ENCODE results near the gene BTD. TPM values are rescaled to one million over a fixed set of nuclear protein-coding genes. Genes with fewer than 3 reads are reported as not detected.

BTD gene
- total RNA-seq, 1 experiment from 2014 or later: 5.6 TPM

- Histone ChIP-seq H3K27me3 (replicated peaks; ENCODE audit: insufficient read depth, low read depth, low read length, poor library complexity) (no peaks in the 10 kb centered on the region), H3K36me3 (ENCODE audit: insufficient read depth, low read length, poor library complexity, severe bottlenecking) (no peaks in the 10 kb centered on the region), H3K27ac (ENCODE audit: low read depth, low read length, poor library complexity, severe bottlenecking) (no peak overlapping the region), H3K4me3 (ENCODE audit: low read depth, low read length, poor library complexity, severe bottlenecking) (no peak overlapping the region), H3K9me3 (ENCODE audit: low read depth, low read length, poor library complexity, severe bottlenecking) (no peaks in the 10 kb centered on the region), H3K4me1 (ENCODE audit: insufficient read depth, low read length, poor library complexity, severe bottlenecking) (no peaks in the 10 kb centered on the region)
- BruUV-seq (replicated peaks): no TSS peak
- TF ChIP-seq, protein P1, sequence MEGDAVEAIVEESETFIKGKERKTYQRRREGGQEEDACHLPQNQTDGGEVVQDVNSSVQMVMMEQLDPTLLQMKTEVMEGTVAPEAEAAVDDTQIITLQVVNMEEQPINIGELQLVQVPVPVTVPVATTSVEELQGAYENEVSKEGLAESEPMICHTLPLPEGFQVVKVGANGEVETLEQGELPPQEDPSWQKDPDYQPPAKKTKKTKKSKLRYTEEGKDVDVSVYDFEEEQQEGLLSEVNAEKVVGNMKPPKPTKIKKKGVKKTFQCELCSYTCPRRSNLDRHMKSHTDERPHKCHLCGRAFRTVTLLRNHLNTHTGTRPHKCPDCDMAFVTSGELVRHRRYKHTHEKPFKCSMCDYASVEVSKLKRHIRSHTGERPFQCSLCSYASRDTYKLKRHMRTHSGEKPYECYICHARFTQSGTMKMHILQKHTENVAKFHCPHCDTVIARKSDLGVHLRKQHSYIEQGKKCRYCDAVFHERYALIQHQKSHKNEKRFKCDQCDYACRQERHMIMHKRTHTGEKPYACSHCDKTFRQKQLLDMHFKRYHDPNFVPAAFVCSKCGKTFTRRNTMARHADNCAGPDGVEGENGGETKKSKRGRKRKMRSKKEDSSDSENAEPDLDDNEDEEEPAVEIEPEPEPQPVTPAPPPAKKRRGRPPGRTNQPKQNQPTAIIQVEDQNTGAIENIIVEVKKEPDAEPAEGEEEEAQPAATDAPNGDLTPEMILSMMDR (conservative IDR thresholded peaks at IDR 0.05; ENCODE audit: low read depth, low read length): no peak
- TF ChIP-seq EZH2 (IDR thresholded peaks at IDR 0.05; ENCODE audit: borderline replicate concordance, low read depth, low read length, poor library complexity, severe bottlenecking): no peak
- ChIA-PET CTCF (no interaction called here), POLR2A (ENCODE audit: low non-redundant PET) (no interaction called here)
- intact Hi-C loops (cut with micrococcal nuclease; ENCODE audit: unreplicated experiment): no loop called here
- no peak for DNase-seq (ENCODE audit: low spot score)
These were observed 26.1 kb upstream of the BTD start for GRCh38 chr3:15575446-15575845.

GRCh38 chr3:15576475-15576874 is 25.1 kb upstream of the BTD start:
- no peaks in the 10 kb centered on the region for H3K27me3 ChIP-seq (replicated peaks; ENCODE audit: insufficient read depth, low read depth, low read length, poor library complexity)
- POLR2A ChIA-PET (ENCODE audit: low non-redundant PET): no interaction called here
- no peaks in the 10 kb centered on the region for H3K4me1 ChIP-seq (ENCODE audit: insufficient read depth, low read length, poor library complexity, severe bottlenecking)
- intact Hi-C loops (cut with micrococcal nuclease; ENCODE audit: unreplicated experiment): no loop called here
- H3K36me3 ChIP-seq (ENCODE audit: insufficient read depth, low read length, poor library complexity, severe bottlenecking): no peaks in the 10 kb centered on the region
- CTCF ChIA-PET: no interaction called here
- TF ChIP-seq EZH2 (IDR thresholded peaks at IDR 0.05; ENCODE audit: borderline replicate concordance, low read depth, low read length, poor library complexity, severe bottlenecking): no peak
- TF ChIP-seq, protein P1 (conservative IDR thresholded peaks at IDR 0.05; ENCODE audit: low read depth, low read length): no peak
- H3K9me3 ChIP-seq (ENCODE audit: low read depth, low read length, poor library complexity, severe bottlenecking): no peaks in the 10 kb centered on the region
- H3K4me3 ChIP-seq (ENCODE audit: low read depth, low read length, poor library complexity, severe bottlenecking): no peak overlapping the region
- no peak overlapping the region for H3K27ac ChIP-seq (ENCODE audit: low read depth, low read length, poor library complexity, severe bottlenecking)
- no TSS peak for BruUV-seq (replicated peaks)
- DNase-seq (ENCODE audit: low spot score): no peak

GRCh38 chr3:15578289-15578867 is 23.2 kb upstream of the BTD start:
- H3K4me1 ChIP-seq (ENCODE audit: insufficient read depth, low read length, poor library complexity, severe bottlenecking): no peaks in the 10 kb centered on the region
- CTCF ChIA-PET: no interaction called here
- BruUV-seq (replicated peaks): no TSS peak

More at GRCh38 chr3:15578289-15578867, 23.2 kb upstream of the BTD start:
- no peak overlapping the region for H3K4me3 ChIP-seq (ENCODE audit: low read depth, low read length, poor library complexity, severe bottlenecking)
- POLR2A ChIA-PET (ENCODE audit: low non-redundant PET): no interaction called here
- TF ChIP-seq, protein P1 (conservative IDR thresholded peaks at IDR 0.05; ENCODE audit: low read depth, low read length): no peak
- no peak for TF ChIP-seq EZH2 (IDR thresholded peaks at IDR 0.05; ENCODE audit: borderline replicate concordance, low read depth, low read length, poor library complexity, severe bottlenecking)
- no peak for DNase-seq (ENCODE audit: low spot score)
- no peaks in the 10 kb centered on the region for H3K9me3 ChIP-seq (ENCODE audit: low read depth, low read length, poor library complexity, severe bottlenecking)
- intact Hi-C loops (cut with micrococcal nuclease; ENCODE audit: unreplicated experiment): no loop called here
- no peak overlapping the region for H3K27ac ChIP-seq (ENCODE audit: low read depth, low read length, poor library complexity, severe bottlenecking)
- H3K36me3 ChIP-seq (ENCODE audit: insufficient read depth, low read length, poor library complexity, severe bottlenecking): no peaks in the 10 kb centered on the region
- no peaks in the 10 kb centered on the region for H3K27me3 ChIP-seq (replicated peaks; ENCODE audit: insufficient read depth, low read depth, low read length, poor library complexity)

Measured in A673 (cell line).